ENCODE results near the gene RERG.

Gene RERG

GRCh38 chr12:15222219-15222618, 1.0 kb upstream of the RERG start:
- TF ChIP-seq CTCF (IDR thresholded peaks at IDR 0.05; ENCODE audit: borderline replicate concordance, insufficient read depth, low read depth, low read length): no peak
- no peak overlapping the region for H3K4me3 ChIP-seq (ENCODE audit: low read depth, low read length)

GRCh38 chr12:15220451-15220850, 766 bp downstream of the RERG start:
- no peak for TF ChIP-seq CTCF (IDR thresholded peaks at IDR 0.05; ENCODE audit: borderline replicate concordance, insufficient read depth, low read depth, low read length)
- no peak overlapping the region for H3K4me3 ChIP-seq (ENCODE audit: low read depth, low read length)

- no peak for TF ChIP-seq CTCF (IDR thresholded peaks at IDR 0.05; ENCODE audit: borderline replicate concordance, insufficient read depth, low read depth, low read length)
Observed at GRCh38 chr12:15218794-15219193, 2.4 kb downstream of the RERG start.

DNA sequence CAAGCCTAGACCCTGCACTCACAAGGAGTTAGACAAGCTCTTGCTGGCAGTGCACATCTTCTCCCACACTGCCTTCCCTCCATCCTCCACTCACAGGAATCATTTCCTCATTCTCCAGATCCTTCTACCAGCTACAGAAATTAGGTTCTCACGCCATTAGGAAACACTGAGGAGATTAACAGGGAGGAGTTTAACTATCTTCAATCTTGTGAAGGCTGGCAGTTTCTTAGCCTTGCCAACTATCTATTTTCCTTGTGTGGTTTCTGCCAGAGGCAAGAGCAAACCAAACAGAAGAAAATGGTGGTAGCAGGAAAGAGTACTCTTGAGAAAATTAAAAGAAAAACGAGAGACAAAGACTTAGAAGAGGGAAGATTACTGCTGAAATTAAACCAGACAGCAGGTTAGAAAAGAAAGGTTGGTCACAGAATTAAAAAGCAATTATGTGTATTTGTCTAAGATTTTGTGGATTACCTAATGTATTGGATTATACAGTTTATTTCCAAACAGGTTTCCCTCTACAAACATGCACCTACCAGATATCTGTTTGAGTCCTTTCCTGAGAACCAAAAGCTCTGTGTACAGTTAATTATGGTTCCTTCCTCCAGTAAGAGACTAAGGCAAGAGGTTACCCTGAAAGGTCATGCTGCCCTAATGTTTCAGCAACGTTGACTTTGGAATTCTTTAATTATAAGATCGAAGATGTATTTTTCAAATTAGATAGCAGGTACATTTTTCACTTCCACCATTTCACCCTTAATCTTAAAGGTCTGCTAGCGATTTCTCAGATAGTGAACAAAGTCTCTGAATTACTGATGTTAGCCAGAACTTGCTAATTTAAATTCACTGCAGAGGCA, 5.0 kb downstream of the RERG start:
- no peak for TF ChIP-seq CTCF (IDR thresholded peaks at IDR 0.05; ENCODE audit: borderline replicate concordance, insufficient read depth, low read depth, low read length)
- no peak overlapping the region for H3K4me3 ChIP-seq (ENCODE audit: low read depth, low read length)

More at GRCh38 chr12:15218794-15219193, 2.4 kb downstream of the RERG start:
- no peak overlapping the region for H3K4me3 ChIP-seq (ENCODE audit: low read depth, low read length)

DNA sequence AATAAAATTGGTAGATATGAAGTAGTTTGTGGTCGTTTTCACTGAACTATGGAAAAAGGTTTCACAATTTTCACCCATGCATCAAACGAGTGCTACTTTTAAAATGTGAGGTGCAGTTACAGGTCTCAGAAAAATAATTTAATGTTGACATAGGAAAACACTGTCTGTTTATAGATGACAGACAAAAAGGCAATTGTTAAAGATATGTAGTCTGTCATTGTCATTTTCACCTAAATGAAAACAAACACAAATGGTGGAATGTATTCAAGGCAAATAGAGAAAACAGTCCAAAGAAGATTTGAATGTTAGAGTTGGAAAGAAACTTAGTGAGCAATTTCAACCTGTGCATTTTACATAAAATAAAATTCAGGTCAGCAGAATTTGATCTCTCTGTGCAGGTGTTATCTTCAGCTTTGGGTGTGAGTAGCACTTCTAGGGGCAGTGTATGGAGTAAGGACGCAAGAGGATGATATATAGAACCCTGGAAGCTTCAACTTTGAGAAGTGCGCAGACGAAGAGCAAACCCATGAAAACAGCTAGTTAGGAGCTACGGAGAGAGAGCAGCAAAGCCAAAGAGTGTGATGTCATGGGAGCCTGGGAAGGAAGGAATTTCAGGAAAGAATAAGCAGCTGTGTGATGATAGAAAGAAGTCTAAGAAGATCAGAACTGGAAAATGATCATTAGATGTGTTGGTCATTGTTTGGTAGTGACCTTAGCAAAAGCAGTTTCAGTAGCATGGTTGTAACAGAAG, 6.2 kb downstream of the RERG start:
- TF ChIP-seq CTCF (IDR thresholded peaks at IDR 0.05; ENCODE audit: borderline replicate concordance, insufficient read depth, low read depth, low read length): no peak
- no peak overlapping the region for H3K4me3 ChIP-seq (ENCODE audit: low read depth, low read length)

DNA sequence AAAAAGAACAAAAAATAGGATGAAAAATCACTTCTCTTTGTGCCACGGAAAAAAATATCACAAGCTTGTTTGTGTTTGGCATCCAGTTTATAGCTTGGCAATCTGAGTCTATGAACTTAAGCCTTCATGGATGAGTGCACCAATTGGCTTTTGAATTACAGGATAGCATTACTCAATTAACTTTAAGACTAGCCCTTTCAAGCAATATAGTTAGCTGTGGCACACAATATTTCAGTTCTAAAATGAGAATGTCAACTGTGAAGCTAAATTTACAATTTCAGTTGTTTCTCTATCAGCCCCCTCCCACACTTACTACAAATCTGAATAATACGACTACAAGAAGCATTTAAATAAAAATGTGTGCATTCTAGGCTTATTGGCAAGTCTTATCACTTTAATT, 8.3 kb downstream of the RERG start:
- no peak for TF ChIP-seq CTCF (IDR thresholded peaks at IDR 0.05; ENCODE audit: borderline replicate concordance, insufficient read depth, low read depth, low read length)
- H3K4me3 ChIP-seq (ENCODE audit: low read depth, low read length): no peak overlapping the region
